ENCODE measurements around the gene IL16.
"Not testable (repeated sequence)": the region's sequence is repeated elsewhere in the genome, so short reads cannot be mapped to it uniquely, and the experiment has no call there.

The IL16 gene

GRCh38 chr15:81330366-81331090 lies 133.8 kb downstream of the IL16 start:
- Histone ChIP-seq H3K4me3 (ENCODE audit: low read depth, low read length) (no peak overlapping the region), H3K27me3 (ENCODE audit: control insufficient read depth, insufficient read depth, low read length) (no peaks in the 10 kb centered on the region), H3K4me1 (ENCODE audit: control insufficient read depth, insufficient read depth, low read length) (no peaks in the 10 kb centered on the region), H3K36me3 (ENCODE audit: control insufficient read depth, insufficient read depth, low read length) (no peaks in the 10 kb centered on the region), H3K9ac (ENCODE audit: low read depth, low read length) (no peak overlapping the region), H3K9me3 (ENCODE audit: control insufficient read depth, insufficient read depth, low read length) (no peaks in the 10 kb centered on the region)

- not testable (repeated sequence) for H3K36me3 ChIP-seq (ENCODE audit: control insufficient read depth, insufficient read depth, low read length); H3K9me3 ChIP-seq (ENCODE audit: control insufficient read depth, insufficient read depth, low read length); H3K4me3 ChIP-seq (ENCODE audit: low read depth, low read length); H3K4me1 ChIP-seq (ENCODE audit: control insufficient read depth, insufficient read depth, low read length); H3K9ac ChIP-seq (ENCODE audit: low read depth, low read length); H3K27me3 ChIP-seq (ENCODE audit: control insufficient read depth, insufficient read depth, low read length)
These were observed 134.5 kb downstream of the IL16 start for GRCh38 chr15:81331141-81331540.

DNA sequence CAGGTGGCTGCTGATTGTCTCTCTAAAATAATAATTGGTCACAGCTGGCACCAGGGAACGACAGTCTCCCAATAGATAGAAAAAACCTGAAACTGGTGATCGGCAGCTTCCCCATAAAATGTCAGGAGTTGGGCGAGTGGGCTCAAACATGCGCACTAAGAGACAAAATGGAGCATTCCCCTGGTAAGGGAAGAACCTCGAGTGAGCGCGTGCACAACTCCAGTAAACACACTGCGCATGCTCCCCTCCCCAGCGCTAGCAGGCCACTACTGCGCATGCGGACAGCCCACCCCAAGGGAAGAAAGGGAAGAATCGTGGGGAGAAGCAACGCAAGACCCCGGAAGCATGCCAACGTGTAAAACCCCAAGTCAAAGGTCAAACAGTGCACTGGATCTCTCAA lies 134.9 kb downstream of the IL16 start:
- Histone ChIP-seq H3K9me3 (ENCODE audit: control insufficient read depth, insufficient read depth, low read length) (no peaks in the 10 kb centered on the region), H3K4me3 (ENCODE audit: low read depth, low read length) (no peak overlapping the region), H3K9ac (ENCODE audit: low read depth, low read length) (no peak overlapping the region), H3K4me1 (ENCODE audit: control insufficient read depth, insufficient read depth, low read length) (no peaks in the 10 kb centered on the region), H3K36me3 (ENCODE audit: control insufficient read depth, insufficient read depth, low read length) (no peaks in the 10 kb centered on the region), H3K27me3 (ENCODE audit: control insufficient read depth, insufficient read depth, low read length) (no peaks in the 10 kb centered on the region)

GRCh38 chr15:81332326-81332725 lies 135.6 kb downstream of the IL16 start:
- Histone ChIP-seq H3K4me3 (ENCODE audit: low read depth, low read length) (no peak overlapping the region), H3K4me1 (ENCODE audit: control insufficient read depth, insufficient read depth, low read length) (no peaks in the 10 kb centered on the region), H3K27me3 (ENCODE audit: control insufficient read depth, insufficient read depth, low read length) (no peaks in the 10 kb centered on the region), H3K9me3 (ENCODE audit: control insufficient read depth, insufficient read depth, low read length) (no peaks in the 10 kb centered on the region), H3K36me3 (ENCODE audit: control insufficient read depth, insufficient read depth, low read length) (no peaks in the 10 kb centered on the region), H3K9ac (ENCODE audit: low read depth, low read length) (no peak overlapping the region)

DNA sequence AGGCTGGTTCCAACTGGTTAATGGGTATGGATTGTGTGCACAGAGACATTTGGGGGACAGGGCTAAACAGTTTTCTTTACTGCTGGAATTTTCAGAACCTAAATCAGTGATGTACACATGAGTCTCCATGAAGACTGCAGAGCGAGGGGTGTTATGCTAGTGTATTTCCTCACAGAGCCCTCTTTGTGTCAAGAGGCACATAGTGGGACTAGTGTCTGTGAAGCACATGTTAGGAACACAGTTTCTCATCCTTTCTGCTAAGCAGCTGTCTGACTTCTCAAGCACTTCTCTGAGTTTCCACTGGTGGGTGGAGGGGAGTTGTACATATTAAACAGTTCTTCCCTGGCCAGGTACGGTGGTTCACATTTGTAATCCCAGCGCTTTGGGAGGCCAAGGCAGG lies 136.7 kb downstream of the IL16 start:
- no peaks in the 10 kb centered on the region for H3K27me3 ChIP-seq (ENCODE audit: control insufficient read depth, insufficient read depth, low read length)
- no peak overlapping the region for H3K4me3 ChIP-seq (ENCODE audit: low read depth, low read length)
- no peak overlapping the region for H3K9ac ChIP-seq (ENCODE audit: low read depth, low read length)
- no peaks in the 10 kb centered on the region for H3K9me3 ChIP-seq (ENCODE audit: control insufficient read depth, insufficient read depth, low read length)
- H3K4me1 ChIP-seq (ENCODE audit: control insufficient read depth, insufficient read depth, low read length) = no peaks in the 10 kb centered on the region
- H3K36me3 ChIP-seq (ENCODE audit: control insufficient read depth, insufficient read depth, low read length) = no peaks in the 10 kb centered on the region

DNA sequence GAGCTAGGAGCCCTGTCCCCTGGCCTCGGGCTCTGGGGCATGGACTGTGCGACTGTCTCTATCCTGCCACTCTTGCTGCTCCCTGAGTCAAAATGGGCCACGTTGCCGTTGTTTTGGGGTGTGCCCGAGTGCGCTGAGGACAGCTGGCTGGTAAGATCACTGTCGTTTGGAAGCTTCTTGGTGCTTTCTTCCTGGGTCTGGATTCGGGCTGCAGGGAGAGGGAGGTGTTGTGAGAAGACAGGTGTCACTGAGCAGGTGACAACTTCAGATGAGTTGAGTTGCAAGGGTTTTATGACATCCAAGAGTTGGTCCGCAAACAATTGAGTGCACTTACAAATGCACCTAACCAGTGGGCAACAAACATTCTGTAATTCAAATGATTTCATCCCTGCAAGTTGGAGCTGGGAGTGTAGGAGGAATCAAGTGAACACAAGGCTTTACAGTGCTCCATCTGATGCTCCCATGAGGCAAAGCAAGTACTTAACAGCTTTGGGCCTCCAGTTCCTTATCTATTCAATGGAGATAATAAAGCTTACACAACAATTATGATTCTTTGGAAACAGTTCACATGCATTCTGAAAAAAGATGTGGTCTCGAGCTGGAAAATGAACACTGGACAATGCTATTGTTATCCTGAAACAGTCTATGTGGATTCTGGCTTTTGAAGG lies 138.2 kb downstream of the IL16 start:
- Histone ChIP-seq H3K9ac (ENCODE audit: low read depth, low read length) (no peak overlapping the region), H3K4me1 (ENCODE audit: control insufficient read depth, insufficient read depth, low read length) (no peaks in the 10 kb centered on the region), H3K36me3 (ENCODE audit: control insufficient read depth, insufficient read depth, low read length) (no peaks in the 10 kb centered on the region), H3K4me3 (ENCODE audit: low read depth, low read length) (no peak overlapping the region), H3K27me3 (ENCODE audit: control insufficient read depth, insufficient read depth, low read length) (no peaks in the 10 kb centered on the region), H3K9me3 (ENCODE audit: control insufficient read depth, insufficient read depth, low read length) (no peaks in the 10 kb centered on the region)

DNA sequence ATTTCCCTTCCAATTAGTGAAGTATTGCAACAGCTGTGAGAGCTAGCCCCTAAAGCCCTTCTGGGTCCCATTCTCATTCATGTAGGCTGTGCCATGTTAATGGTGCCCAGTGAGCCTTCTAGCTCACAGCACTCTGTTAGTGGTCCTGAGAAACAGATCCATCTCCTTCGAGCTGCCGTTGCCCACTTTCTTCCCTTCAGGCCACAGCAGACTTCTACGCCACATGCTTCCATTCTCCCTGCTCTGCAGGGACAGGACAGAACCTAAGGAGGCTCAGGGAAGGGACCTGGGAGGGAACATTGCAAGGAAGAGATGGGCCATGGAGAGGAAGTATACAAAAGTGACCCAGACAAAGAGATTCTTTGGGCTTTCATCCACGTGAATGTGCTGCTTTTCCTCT lies 139.0 kb downstream of the IL16 start:
- no peaks in the 10 kb centered on the region for H3K4me1 ChIP-seq (ENCODE audit: control insufficient read depth, insufficient read depth, low read length)
- no peaks in the 10 kb centered on the region for H3K27me3 ChIP-seq (ENCODE audit: control insufficient read depth, insufficient read depth, low read length)
- no peaks in the 10 kb centered on the region for H3K36me3 ChIP-seq (ENCODE audit: control insufficient read depth, insufficient read depth, low read length)
- no peak overlapping the region for H3K9ac ChIP-seq (ENCODE audit: low read depth, low read length)
- H3K9me3 ChIP-seq (ENCODE audit: control insufficient read depth, insufficient read depth, low read length) = no peaks in the 10 kb centered on the region
- no peak overlapping the region for H3K4me3 ChIP-seq (ENCODE audit: low read depth, low read length)

GRCh38 chr15:81336568-81336967 lies 139.9 kb downstream of the IL16 start:
- Histone ChIP-seq H3K9ac (ENCODE audit: low read depth, low read length) (no peak overlapping the region), H3K36me3 (ENCODE audit: control insufficient read depth, insufficient read depth, low read length) (no peaks in the 10 kb centered on the region), H3K27me3 (ENCODE audit: control insufficient read depth, insufficient read depth, low read length) (no peaks in the 10 kb centered on the region), H3K4me1 (ENCODE audit: control insufficient read depth, insufficient read depth, low read length) (no peaks in the 10 kb centered on the region), H3K9me3 (ENCODE audit: control insufficient read depth, insufficient read depth, low read length) (no peaks in the 10 kb centered on the region), H3K4me3 (ENCODE audit: low read depth, low read length) (no peak overlapping the region)

DNA sequence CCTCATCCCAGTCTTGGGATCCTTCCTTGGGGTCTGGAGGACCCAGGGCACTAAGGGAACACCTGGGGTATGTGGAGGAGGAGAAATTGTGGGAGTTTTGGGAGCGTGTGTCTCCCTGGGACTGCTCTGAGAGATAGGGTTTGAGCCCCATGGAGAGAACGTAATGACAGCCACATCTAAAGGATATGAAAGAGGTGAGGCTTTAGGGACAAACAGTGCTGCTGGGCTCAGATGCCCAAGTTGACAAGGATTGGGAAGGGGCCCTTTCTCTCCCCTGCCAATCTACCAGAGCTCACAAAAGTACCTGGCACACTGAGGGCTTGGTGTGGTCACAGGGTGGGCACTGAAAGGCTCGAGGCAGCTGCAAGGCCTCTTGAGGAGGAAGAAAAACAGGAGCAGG lies 140.6 kb downstream of the IL16 start:
- H3K36me3 ChIP-seq (ENCODE audit: control insufficient read depth, insufficient read depth, low read length) = no peaks in the 10 kb centered on the region
- H3K9ac ChIP-seq (ENCODE audit: low read depth, low read length) = no peak overlapping the region
- no peaks in the 10 kb centered on the region for H3K4me1 ChIP-seq (ENCODE audit: control insufficient read depth, insufficient read depth, low read length)
- no peaks in the 10 kb centered on the region for H3K27me3 ChIP-seq (ENCODE audit: control insufficient read depth, insufficient read depth, low read length)
- H3K9me3 ChIP-seq (ENCODE audit: control insufficient read depth, insufficient read depth, low read length) = no peaks in the 10 kb centered on the region
- no peak overlapping the region for H3K4me3 ChIP-seq (ENCODE audit: low read depth, low read length)

- H3K4me3 ChIP-seq (ENCODE audit: low read depth, low read length) = no peak overlapping the region
- no peaks in the 10 kb centered on the region for H3K27me3 ChIP-seq (ENCODE audit: control insufficient read depth, insufficient read depth, low read length)
- no peaks in the 10 kb centered on the region for H3K4me1 ChIP-seq (ENCODE audit: control insufficient read depth, insufficient read depth, low read length)
- no peaks in the 10 kb centered on the region for H3K36me3 ChIP-seq (ENCODE audit: control insufficient read depth, insufficient read depth, low read length)
- H3K9me3 ChIP-seq (ENCODE audit: control insufficient read depth, insufficient read depth, low read length) = no peaks in the 10 kb centered on the region
- H3K9ac ChIP-seq (ENCODE audit: low read depth, low read length) = no peak overlapping the region
These were observed 141.1 kb downstream of the IL16 start for GRCh38 chr15:81337713-81338157.

- no peaks in the 10 kb centered on the region for H3K36me3 ChIP-seq (ENCODE audit: control insufficient read depth, insufficient read depth, low read length)
- H3K4me1 ChIP-seq (ENCODE audit: control insufficient read depth, insufficient read depth, low read length) = no peaks in the 10 kb centered on the region
- no peak overlapping the region for H3K4me3 ChIP-seq (ENCODE audit: low read depth, low read length)
- no peaks in the 10 kb centered on the region for H3K27me3 ChIP-seq (ENCODE audit: control insufficient read depth, insufficient read depth, low read length)
- no peak overlapping the region for H3K9ac ChIP-seq (ENCODE audit: low read depth, low read length)
- no peaks in the 10 kb centered on the region for H3K9me3 ChIP-seq (ENCODE audit: control insufficient read depth, insufficient read depth, low read length)
These were observed 141.7 kb downstream of the IL16 start for GRCh38 chr15:81338170-81339007.

Measured in iPS-15b (cell line).